PC-9 (cell line): ENCODE measurements around the gene RPL37.

Source experiments
- EZH2 ChIP-seq: fragments of 200-600 bp; sonication (generic); IDR thresholded peaks from 2 replicates; pipeline ENCODE4 v1.8.0; 2017; ENCODE audit warnings: antibody characterized with exemption, low read depth
- TF ChIP-seq, protein P1 (sequence below): fragments of 200-600 bp; sonication (generic); conservative IDR thresholded peaks from 2 replicates; pipeline ENCODE4 v1.6.1; 2017; ENCODE audit warnings: mixed run types, antibody characterized with exemption, mild to moderate bottlenecking, moderate library complexity

DNA sequence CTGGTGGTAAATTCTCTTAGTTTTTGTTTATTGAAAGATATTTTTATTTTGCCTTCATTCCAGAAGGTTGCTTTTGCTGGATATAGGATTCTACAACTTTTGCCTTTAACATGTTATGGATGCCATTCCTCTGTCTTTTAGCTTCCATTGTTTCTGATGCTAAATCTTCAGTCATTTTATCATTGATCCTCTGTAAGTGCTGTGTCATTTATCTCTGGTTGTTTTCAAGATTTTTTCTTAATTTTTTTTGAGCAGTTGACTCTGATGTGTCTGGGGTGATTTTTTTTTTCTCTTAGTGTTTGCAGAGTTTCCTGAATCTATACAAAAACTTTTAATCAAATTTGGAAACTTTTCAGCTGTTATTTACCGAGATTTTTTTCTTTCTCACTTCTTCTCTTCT, 12.5 kb upstream of the RPL37 start:
- TF ChIP-seq, protein P1, sequence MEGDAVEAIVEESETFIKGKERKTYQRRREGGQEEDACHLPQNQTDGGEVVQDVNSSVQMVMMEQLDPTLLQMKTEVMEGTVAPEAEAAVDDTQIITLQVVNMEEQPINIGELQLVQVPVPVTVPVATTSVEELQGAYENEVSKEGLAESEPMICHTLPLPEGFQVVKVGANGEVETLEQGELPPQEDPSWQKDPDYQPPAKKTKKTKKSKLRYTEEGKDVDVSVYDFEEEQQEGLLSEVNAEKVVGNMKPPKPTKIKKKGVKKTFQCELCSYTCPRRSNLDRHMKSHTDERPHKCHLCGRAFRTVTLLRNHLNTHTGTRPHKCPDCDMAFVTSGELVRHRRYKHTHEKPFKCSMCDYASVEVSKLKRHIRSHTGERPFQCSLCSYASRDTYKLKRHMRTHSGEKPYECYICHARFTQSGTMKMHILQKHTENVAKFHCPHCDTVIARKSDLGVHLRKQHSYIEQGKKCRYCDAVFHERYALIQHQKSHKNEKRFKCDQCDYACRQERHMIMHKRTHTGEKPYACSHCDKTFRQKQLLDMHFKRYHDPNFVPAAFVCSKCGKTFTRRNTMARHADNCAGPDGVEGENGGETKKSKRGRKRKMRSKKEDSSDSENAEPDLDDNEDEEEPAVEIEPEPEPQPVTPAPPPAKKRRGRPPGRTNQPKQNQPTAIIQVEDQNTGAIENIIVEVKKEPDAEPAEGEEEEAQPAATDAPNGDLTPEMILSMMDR: no peak
- TF ChIP-seq EZH2: no peak
